HG03139 (cell line): ENCODE results near the gene OR4M1.
"Not testable (repeated sequence)": the region's sequence is repeated elsewhere in the genome, so short reads cannot be mapped to it uniquely, and the experiment has no call there.

Experiments used
- ATAC-seq: cut with Tn5 transposase; IDR thresholded peaks from one replicate; pipeline ENCODE4 v1.9.1; 2021; ENCODE audit not compliant: unreplicated experiment

OR4M1 gene

GRCh38 chr14:19821016-19821415 lies 47.7 kb downstream of the OR4M1 start:
- ATAC-seq: not testable (repeated sequence)

GRCh38 chr14:19823178-19823577 lies 49.9 kb downstream of the OR4M1 start:
- no peak for ATAC-seq

DNA sequence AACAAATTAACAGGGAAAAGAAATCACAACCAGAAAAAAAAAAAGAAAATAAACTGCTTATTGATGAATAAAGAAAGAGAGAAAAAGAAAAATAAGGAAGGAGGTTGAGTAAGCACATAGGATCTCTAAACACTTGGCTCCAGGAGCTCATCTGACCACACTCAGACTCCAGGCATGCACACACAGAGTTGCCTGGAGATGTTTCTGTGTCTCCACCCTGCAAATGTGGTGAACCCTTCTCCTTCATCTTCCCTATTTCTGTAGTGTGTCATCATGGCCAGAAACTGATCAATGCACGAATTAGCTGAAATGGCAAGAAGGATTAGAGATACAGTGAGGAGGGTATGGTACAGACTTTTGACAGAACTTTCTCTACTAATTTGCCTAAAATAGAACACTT lies 50.5 kb downstream of the OR4M1 start:
- ATAC-seq: no peak

DNA sequence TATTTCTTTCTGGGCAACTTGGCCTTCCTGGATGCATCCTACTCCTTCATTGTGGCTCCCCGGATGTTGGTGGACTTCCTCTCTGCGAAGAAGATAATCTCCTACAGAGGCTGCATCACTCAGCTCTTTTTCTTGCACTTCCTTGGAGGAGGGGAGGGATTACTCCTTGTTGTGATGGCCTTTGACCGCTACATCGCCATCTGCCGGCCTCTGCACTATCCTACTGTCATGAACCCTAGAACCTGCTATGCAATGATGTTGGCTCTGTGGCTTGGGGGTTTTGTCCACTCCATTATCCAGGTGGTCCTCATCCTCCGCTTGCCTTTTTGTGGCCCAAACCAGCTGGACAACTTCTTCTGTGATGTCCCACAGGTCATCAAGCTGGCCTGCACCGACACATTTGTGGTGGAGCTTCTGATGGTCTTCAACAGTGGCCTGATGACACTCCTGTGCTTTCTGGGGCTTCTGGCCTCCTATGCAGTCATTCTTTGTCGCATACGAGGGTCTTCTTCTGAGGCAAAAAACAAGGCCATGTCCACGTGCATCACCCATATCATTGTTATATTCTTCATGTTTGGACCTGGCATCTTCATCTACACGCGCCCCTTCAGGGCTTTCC lies 54.4 kb downstream of the OR4M1 start:
- not testable (repeated sequence) for ATAC-seq

DNA sequence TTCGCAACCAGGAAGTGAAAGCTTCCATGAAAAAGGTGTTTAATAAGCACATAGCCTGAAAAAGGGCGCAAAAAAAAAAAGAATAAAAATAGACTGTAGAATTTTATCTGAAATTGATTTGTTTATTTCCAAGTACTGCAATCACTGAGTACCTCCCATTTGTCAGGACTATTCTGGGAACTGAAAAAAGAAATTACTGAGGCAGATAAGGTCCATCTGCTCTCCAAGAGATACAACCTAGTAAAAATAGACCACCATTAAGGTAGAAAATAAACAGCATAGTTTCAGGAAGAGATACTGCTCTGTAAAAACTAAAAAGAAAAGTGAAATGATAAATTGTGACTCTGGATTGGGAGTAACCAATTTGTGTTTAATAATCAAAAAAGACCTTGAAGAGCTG lies 55.0 kb downstream of the OR4M1 start:
- no peak for ATAC-seq
